HG03575 (cell line): Measurements from ENCODE around the gene VSTM4.

ENCODE experiments used
- ATAC-seq: cut with Tn5 transposase; IDR thresholded peaks from one replicate; pipeline ENCODE4 v1.9.1; 2021; ENCODE audit not compliant: unreplicated experiment, insufficient number of reproducible peaks, low FRiP score; ENCODE audit errors: extremely low read depth

VSTM4 gene

DNA sequence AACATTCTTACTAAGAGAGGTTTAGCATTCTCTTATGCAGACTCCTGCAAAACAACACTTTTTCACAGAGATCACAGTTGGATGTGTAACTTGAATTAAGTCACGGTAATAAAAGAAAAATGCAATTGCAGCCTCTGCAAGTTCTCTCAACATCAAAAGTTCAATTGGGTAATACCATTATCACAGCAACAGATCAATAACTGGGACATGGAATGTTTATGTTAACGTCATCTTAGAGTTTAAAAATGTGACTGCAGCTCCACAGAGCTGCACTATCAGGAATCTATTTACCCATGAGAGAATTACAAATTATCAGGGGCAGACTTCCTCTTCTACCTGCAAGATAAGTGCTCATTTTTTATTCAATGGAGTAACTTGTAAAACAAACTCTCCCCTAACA lies 86.7 kb downstream of the VSTM4 start:
- no peak for ATAC-seq

DNA sequence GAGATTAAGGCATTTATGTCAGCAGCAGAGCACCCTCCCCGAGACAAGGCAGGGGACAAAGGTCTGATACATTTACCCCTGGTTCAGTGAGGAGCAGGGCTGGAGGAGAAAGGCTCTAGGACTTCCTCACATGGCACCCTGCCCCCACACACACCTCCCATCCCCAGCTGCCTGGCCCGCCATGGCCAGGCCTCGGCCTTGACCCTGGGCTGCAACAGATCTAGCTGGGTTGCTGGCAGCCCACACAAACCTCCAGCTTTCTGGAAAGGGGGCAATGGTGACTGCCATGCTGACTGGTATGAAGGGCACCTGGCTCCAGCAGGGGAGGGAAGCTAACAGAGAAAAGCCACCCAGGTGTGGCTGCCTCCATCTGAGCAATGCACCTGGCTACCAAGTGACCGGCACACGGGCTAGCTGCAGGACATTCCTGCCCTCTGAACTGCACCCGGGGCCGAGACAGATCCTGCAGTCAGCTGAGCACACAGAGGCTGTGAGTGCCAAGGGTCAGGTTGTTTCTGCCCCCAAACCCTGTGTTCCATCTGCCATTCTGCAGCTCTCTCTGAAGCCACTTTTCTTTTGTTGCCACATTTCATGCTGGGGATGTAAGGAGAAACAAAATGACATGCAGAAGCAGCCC lies 89.9 kb downstream of the VSTM4 start:
- no peak for ATAC-seq

DNA sequence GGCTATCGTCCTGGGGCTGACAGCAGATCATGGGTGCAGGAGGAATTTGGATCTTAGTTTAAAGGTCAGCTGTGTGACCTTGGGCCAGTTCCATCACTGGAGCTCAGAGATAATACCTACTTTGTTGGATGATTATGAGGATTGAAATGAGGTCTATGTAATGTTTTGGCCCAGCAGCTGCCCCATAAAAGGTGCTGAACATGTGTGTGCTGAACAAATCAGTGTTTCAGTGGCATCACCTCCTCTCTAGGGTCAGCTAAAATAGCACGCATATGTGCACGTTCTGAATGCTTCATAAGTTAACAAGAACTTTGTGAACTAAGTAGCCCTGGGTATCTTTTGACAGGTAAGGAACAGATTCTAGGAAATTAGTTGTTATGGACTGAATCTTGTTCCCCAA lies 90.8 kb downstream of the VSTM4 start:
- ATAC-seq = no peak

DNA sequence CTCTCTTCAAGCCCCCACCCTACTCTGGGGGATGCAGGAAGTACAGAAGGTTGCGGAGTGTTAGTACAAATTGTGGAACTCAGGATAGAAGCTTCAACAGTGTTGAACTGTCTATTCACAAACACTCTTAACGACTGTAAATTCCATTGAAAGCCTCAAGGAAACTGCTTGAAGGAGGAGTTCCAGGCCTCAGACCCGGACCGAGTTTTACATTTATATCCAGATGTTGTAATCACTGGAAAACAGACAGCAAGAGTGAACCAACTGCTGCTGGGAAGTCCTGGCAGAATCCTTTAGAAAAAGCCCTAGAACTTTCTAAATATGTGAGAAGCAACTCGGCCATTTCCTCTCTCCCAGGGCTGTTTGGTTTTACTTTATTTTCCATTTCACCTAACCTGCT lies 91.6 kb downstream of the VSTM4 start:
- no peak for ATAC-seq

DNA sequence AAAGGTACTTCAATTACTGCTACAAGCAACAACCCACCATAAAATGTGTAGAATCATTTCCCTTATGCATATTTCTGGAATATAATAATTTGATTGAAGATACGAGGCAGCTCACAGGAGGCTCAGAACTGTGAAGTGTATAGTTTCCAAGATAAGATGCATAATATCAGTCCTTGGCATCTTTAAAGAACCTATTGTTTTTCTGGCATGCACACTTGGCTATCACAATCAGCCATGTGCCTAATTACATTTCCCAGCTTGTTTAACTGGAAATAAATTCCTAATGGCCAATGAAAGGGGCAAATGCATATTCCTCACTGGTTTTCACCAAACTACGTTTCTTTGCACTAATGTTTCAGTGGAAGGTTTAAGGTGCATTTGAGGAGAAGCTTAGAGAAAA lies 92.3 kb downstream of the VSTM4 start:
- ATAC-seq = no peak

DNA sequence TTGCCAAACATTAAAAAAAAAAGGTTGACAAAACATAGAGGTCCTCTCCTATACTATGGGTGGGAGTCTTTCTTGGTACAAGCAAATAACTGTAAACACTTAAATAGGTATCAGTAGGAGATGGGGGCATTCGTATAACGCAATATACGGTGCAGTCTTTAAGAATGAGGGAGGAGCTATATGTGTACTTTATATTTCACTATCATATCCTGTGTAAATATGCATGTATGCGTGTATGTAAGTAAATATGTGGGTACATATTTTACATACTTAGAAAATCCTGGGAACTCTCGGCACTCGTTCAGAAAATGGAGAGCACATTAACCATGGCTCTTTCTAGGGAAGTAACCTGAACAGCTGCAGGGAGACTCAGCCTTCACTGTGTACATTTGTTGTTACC lies 93.6 kb downstream of the VSTM4 start:
- no peak for ATAC-seq

DNA sequence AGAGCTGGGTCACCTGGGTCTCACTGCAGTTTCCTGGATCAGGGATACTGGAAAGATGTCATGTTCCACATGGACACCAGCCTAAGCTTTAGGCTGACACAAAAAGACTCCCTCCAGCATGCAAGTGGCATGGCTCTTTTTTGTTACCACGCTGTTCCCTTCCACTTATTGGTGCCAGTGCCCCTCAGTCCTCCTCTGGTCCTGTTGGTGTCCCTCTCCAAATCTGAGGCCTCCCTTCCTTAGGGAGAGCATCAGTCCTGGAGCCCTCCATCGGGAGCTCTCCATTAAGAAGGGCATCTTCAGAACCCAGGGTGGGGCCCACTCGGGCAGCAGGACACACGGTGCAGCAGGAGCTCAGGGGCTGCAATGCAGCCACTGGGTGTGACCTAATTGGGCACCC lies 99.6 kb downstream of the VSTM4 start:
- ATAC-seq = no peak

DNA sequence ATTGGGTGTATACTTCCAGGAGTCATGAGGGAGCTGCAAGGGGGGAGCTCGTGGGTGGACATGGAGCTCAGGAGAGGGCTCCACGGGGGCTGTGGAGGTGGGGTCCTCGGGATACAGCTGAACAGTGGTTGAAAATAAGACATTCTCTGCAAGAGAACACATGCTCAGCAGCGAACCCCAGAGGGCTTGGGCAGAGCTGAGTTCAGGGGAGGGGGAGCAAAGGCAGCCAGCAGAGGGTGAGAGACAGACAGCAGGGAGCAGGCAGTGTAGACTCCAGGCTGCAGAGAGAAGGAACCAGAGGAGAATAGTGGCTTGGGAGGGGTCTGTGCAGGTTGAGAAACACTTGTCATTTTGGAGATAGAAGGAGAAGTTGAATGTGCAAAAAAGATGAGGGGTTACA lies 102.7 kb downstream of the VSTM4 start:
- ATAC-seq = no peak

DNA sequence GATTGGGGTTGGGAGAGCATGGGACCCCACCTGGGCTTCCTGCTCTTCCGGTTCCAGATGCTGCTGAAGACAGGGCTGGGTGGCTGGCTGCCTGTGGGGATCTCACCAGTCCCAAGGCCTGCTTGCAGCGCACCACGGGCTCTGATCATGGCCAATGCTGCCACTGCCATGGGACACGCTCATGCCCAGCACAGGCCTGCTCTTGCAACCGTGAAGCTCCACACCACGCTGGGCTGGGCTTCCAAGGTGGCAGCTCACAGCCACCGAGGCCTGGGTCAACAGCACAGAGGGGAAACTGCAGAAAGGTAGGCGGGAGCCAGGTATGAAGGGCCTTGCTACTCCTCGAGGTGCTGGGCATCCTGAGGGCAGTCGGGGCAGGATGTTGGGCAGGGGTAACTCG lies 103.6 kb downstream of the VSTM4 start:
- ATAC-seq = no peak

DNA sequence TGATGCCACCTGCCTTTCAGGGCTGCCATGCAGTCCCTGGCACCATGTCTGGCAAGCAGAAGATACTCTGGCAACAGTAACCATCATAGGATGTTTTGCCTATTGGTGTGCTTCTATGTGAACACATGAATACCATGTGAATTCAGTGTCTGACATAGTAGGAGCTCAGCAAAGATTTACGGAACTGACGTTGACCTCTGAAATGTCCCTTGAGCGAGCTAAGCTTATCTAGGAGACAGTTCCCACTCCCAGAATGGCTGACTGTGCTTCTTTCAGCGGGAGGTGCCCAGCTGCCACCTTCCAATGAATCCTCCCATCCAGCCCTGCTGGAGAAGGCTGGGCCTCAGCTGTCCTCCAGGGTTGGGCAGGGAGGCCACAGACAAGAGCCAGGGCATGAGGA lies 104.5 kb downstream of the VSTM4 start:
- ATAC-seq = no peak

DNA sequence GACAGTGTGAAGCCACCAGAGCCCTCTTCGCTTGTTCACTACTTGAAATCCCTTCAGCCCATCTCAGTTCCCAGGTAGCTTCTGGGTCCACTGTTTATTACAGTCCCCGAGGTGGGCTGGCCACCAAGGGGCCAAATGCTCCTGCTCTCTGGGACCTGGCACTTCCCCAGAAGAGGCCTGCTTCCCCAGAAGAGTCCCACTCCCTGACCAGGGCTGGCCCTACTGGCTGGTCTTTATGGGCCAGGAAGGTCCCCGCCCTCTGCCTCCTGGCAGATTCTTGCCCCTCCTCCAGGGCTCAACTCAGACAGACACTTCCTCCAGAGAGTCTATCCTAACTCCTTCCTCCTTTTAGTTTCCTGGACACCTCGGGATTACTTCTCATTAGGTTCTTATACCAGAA lies 105.0 kb downstream of the VSTM4 start:
- no peak for ATAC-seq

DNA sequence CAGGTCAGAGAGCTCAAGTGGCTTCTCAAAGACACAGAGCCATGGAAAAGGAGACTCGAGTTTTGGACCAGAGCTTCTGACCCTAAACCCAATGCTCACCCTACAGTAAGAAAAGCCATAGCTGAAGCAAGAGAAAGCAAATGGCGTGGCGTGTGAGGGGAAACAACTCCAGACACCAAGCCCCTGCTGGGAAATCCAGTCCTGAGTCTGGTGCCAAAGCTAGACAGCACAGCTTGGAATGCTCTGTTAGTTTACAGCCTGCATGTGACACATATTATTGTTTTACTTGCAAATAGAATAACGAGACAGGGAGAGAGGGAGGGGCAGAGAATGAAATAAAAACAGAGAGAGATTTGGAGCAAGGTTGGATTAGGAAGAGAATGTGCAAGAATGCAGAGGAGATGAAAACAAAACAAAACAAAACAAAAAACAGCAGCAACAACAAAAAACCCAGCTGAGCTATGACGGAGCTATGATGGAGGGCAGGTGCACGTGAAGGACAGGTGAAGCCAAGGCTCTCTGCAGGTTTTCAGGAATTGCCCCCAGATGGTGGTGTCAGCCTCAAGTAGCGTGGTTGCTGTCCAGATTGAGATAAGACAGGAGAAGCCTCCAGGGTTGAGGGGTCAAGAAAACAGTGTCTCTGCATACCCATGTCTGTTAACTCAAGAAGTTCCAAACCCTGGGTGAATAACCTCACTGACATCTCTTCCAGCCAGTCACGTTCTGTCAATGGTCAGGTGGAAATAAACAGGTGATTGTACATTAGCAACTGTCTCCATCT lies 105.9 kb downstream of the VSTM4 start:
- no peak for ATAC-seq

DNA sequence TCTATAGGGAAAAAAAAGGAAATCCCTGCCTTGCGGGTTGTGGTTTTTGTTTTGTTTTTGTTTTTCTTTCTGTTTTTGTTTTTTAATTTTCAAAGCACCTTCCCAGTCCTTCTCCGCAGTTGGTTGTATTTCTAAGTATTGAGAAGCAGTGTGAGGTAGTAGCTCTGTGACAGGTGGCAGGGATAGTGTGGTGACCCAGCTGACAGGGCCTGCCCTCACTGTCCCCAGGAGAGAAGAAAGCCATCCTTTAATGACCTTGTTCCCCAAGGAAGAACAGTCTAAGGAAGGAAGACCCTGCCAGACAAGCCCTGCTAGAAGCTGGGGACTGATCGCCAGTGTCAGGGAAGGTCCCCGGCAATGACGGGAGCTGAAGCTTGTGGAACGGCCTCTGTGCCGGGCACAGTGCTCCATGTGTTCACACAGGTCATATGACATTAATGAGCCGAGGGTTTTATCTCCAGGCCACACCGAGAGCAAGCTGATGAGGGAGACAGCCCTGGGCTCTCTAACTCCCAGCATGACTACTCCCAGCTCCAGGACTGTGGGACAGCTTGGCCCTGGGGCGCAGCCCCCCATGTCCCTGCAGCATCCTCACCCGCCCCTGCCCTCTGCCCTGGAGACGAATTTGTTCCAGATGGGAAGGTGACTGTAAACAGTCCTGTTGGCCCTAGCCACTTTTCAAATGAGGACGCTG lies 106.7 kb downstream of the VSTM4 start:
- ATAC-seq = no peak

DNA sequence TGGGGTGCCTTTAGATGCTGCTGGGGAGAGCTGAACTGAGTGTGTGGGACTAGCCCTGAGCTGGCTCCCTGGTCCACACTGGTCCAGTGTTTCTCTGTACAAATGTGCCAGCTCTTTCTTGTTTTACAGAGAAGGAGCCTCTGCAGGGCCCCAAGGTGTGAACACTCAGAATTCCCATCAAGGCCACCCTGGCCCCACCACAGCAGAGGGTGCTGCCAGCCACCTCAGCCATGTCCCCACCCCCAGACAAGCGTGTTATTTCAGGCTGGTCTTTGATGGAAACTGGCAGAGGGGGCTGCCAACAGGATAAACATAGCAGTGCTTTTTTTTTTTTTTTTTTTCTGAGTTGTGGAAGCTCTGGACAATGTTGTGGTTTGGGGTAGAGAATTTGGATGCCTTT lies 107.2 kb downstream of the VSTM4 start:
- ATAC-seq = no peak

DNA sequence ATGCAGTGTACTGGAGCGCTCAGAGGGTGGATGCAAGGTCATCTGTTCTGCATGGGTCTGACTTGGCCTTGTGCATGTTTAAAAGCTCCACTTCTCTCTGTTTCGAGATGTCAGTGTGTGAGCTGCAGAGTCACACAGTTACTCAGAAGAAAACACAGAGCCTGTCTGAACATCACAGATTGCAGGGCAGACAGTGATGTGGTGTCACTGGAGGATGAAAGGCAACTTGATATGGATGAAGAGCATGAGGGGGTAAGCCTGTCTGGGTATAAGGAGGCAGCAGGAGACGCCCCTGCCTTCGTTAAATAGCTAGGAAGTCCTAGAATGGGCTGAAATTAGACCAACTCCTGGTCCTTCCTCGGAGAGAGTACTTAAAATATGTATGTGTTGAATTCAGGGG lies 108.2 kb downstream of the VSTM4 start:
- no peak for ATAC-seq

DNA sequence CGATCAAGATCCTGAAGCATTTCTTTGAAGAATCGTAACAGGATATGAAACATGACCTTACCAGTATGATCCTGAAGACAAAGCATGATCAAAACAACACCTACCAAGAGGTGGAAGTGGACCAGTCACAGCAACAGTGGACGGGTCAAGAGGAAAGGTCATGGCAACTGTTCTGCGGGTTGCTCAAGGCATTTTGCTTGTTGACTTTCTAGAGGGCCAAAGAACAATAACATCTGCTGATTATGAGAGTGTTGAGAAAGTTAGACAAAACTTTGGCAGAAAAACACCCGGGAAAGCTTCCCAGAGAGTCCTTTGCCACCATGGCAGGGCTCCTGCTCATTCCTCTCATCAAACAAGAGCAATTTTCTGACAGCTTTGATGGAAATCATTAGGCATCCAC lies 110.1 kb downstream of the VSTM4 start:
- ATAC-seq = no peak

DNA sequence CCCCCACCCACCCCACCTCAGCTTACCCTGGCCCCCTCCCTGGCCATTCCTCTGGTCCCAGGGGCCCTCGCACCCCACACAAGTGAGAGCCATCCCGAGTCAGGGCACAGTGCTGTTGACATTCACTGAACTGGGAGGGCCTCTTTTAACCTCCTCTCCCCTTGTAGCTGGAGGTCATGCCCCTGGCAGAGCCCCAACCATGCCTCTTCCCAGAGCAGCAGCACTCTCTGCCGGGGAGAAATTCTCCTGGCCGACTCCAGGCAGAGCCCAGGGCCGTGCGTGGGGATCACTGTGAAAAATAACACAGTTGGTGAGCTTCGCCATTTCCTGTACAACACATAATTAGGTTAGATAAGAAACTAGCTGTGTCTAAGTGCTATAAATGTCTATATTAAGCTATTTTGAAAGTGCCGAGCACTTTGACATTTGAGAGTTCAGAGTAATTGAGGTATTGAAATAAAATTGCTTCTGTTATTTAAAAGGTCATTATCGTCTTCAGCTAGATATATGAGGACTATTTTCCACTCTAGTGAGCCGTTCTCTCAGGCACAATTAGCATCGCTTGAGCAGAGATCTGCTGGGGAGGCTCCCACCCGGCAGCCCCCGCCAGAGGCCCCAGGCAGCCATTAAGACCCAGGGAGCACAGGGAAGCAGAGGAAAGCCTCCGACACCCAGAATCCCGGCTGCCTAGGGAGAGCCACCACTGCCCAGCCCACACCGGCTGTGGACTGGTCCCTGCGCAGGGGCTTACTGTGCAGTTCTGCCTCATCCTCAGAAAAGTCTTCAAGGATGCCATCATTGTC lies 113.3 kb downstream of the VSTM4 start:
- no peak for ATAC-seq

DNA sequence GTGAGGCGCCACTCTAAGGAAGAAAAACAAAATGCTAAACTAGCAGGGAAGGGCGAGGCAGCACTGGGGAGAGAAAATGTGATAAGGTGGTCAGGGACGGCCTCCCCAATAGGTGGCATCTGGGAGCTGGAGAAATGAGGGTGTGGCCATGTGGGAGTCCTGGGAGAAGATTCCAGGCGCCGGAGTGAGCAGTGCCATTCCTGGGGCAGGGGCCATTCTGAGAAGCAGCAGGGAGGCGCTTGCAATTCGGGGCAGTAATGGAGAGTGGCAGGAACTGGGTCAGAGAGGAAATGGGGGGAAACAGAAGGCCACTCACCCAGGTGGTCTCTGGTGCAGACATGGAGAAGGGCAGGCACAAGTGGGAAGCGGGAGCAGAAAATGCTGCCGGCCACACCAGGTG lies 113.9 kb downstream of the VSTM4 start:
- no peak for ATAC-seq
